Retinal pigment epithelial cell (primary cell): ENCODE results near the gene CKMT2.

Experiments
- DNase-seq: peaks from one replicate; pipeline ENCODE4 v3.0.0-alpha.2; 2010; ENCODE audit warnings: low read depth
- H3K4me3 ChIP-seq: 2 replicates; pipeline ENCODE4 v1.5.1; 2011; ENCODE audit warnings: mild to moderate bottlenecking, low read length, control low read depth, moderate library complexity
- CTCF ChIP-seq: conservative IDR thresholded peaks from 2 replicates; pipeline ENCODE4 v1.5.1; 2011; ENCODE audit warnings: low read depth, low read length, control low read depth, inconsistent platforms

CKMT2 gene

GRCh38 chr5:81226949-81227348 is 6.2 kb upstream of the CKMT2 start:
- no peak for TF ChIP-seq CTCF
- DNase-seq, result no peak
- H3K4me3 ChIP-seq, result no peak overlapping the region

GRCh38 chr5:81228084-81228483 is 5.0 kb upstream of the CKMT2 start:
- TF ChIP-seq CTCF, result no peak
- DNase-seq, result no peak
- no peak overlapping the region for H3K4me3 ChIP-seq

GRCh38 chr5:81230416-81230815 is 2.7 kb upstream of the CKMT2 start:
- TF ChIP-seq CTCF, result no peak

GRCh38 chr5:81232464-81233079 is 550 bp upstream of the CKMT2 start:
- DNase-seq, result no peak
- H3K4me3 ChIP-seq, result peak overlapping the region; percentile 57
- no peak for TF ChIP-seq CTCF

More at GRCh38 chr5:81230416-81230815, 2.7 kb upstream of the CKMT2 start:
- no peak overlapping the region for H3K4me3 ChIP-seq
- no peak for DNase-seq

- DNase-seq, result no peak
- no peak overlapping the region for H3K4me3 ChIP-seq
- no peak for TF ChIP-seq CTCF
Observed at GRCh38 chr5:81234299-81234698, 1.2 kb downstream of the CKMT2 start.

- no peak for TF ChIP-seq CTCF
- H3K4me3 ChIP-seq, result no peak overlapping the region
- no peak for DNase-seq
Observed at GRCh38 chr5:81234801-81235200, 1.7 kb downstream of the CKMT2 start.

GRCh38 chr5:81235287-81236072 is 2.4 kb downstream of the CKMT2 start:
- DNase-seq, result no peak
- no peak for TF ChIP-seq CTCF
- H3K4me3 ChIP-seq, result no peak overlapping the region
